Subcutaneous adipose tissue (tissue), 4 donors: ENCODE results near the gene AARS2. TPM values are rescaled to one million over a fixed set of nuclear protein-coding genes. Genes with fewer than 3 reads are reported as not detected.

Source experiments
- CTCF ChIP-seq: fragments of 450-650 bp; IDR thresholded peaks from one replicate; pipeline ENCODE4 v1.5.1; 2016; ENCODE audit warnings: low read depth, mild to moderate bottlenecking, control low read depth, antibody characterized with exemption, moderate library complexity
- total RNA-seq, 4 donors: library from RNA; depleted of rRNA; stranded (reverse); fragments of >200 nt; gene quantifications; one replicate each; pipeline ENCODE4 v1.1.0, GENCODE V29; 2016

Gene AARS2
- total RNA-seq: 10 to 100 TPM in 1 of 4 donors, 1 to 10 TPM in 3; 3.8 to 12.1 (median 6.6) TPM

- no peak for TF ChIP-seq CTCF
These were observed at the start of gene AARS2 for GRCh38 chr6:44312901-44313788. Gene AARS2, minus strand, starts transcription at chr6:44313347. Its CDS starts 24 bp downstream, at chr6:44313323.

GRCh38 chr6:44361947-44362346 lies 48.8 kb upstream of the AARS2 start:
- no peak for TF ChIP-seq CTCF

GRCh38 chr6:44359973-44360372 lies 46.8 kb upstream of the AARS2 start:
- TF ChIP-seq CTCF: no peak

- no peak for TF ChIP-seq CTCF
These were observed 43.3 kb upstream of the AARS2 start for GRCh38 chr6:44356487-44356886.

- no peak for TF ChIP-seq CTCF
These were observed 42.5 kb upstream of the AARS2 start for GRCh38 chr6:44355640-44356039.

- TF ChIP-seq CTCF: no peak
These were observed 40.2 kb upstream of the AARS2 start for GRCh38 chr6:44353336-44353735.

- no peak for TF ChIP-seq CTCF
These were observed 39.1 kb upstream of the AARS2 start for GRCh38 chr6:44352259-44352658.
